Peyer's patch (tissue), 4 donors: ENCODE data around the gene OR13J1. TPM values are rescaled to one million over a fixed set of nuclear protein-coding genes. Genes with fewer than 3 reads are reported as not detected.
A peak's percentile ranks its signal among the peaks of the same experiment; 100 is the strongest.

Source experiments
- DNase-seq, 3 donors: peaks; one replicate each; pipeline ENCODE4 v3.0.0-alpha.2; 2017 to 2019
- H3K27ac ChIP-seq, 4 donors: fragments of 200-600 bp; sonication (generic); one replicate each; pipeline ENCODE4 v1.5.1; 2016 to 2019
- H3K27me3 ChIP-seq, 2 donors: fragments of 200-600 bp; sonication (generic); one replicate each; pipeline ENCODE4 v1.5.1; 2019
- H3K36me3 ChIP-seq, 3 donors: fragments of 200-600 bp; sonication (generic); one replicate each; pipeline ENCODE4 v1.5.1; 2016 to 2019
- H3K4me1 ChIP-seq, 4 donors: fragments of 200-600 bp; sonication (generic); one replicate each; pipeline ENCODE4 v1.5.1; 2016 to 2019
- H3K4me3 ChIP-seq, 4 donors: fragments of 200-600 bp; sonication (generic); 1 replicate in 3 of 4; 2 replicates in 1 of 4; pipeline ENCODE4 v1.5.1; 2016 to 2019; ENCODE audit warnings: mild to moderate bottlenecking in 1 of 4
- H3K9me3 ChIP-seq, 4 donors: fragments of 200-600 bp; sonication (generic); one replicate each; pipeline ENCODE4 v1.5.1; 2016 to 2019; ENCODE audit warnings: mild to moderate bottlenecking in 1 of 4
- POLR2A ChIP-seq, 2 donors: fragments of 450-650 bp; IDR thresholded peaks; one replicate each; pipeline ENCODE4 v1.5.1; 2017; ENCODE audit warnings: antibody characterized with exemption in 2 of 2, mild to moderate bottlenecking in 2 of 2, moderate library complexity in 2 of 2
- total RNA-seq, 4 donors: library from RNA; depleted of rRNA; stranded (reverse); fragments of >200 nt; gene quantifications; one replicate each; pipeline ENCODE4 v1.1.0, GENCODE V29; 2016
- TF ChIP-seq, protein P1 (sequence below), 6 experiments: fragments of 450-650 bp in 4 of 6; fragments of 200-600 bp in 2 of 6; sonication (generic) in 1 of 6; IDR thresholded peaks; one replicate each; pipeline ENCODE4 v1.5.1; 2017 to 2019; ENCODE audit warnings: antibody characterized with exemption in 6 of 6, mild to moderate bottlenecking in 3 of 6, moderate library complexity in 1 of 6

Gene OR13J1
- total RNA-seq, 4 donors from 2014 or later, result not detected

DNA sequence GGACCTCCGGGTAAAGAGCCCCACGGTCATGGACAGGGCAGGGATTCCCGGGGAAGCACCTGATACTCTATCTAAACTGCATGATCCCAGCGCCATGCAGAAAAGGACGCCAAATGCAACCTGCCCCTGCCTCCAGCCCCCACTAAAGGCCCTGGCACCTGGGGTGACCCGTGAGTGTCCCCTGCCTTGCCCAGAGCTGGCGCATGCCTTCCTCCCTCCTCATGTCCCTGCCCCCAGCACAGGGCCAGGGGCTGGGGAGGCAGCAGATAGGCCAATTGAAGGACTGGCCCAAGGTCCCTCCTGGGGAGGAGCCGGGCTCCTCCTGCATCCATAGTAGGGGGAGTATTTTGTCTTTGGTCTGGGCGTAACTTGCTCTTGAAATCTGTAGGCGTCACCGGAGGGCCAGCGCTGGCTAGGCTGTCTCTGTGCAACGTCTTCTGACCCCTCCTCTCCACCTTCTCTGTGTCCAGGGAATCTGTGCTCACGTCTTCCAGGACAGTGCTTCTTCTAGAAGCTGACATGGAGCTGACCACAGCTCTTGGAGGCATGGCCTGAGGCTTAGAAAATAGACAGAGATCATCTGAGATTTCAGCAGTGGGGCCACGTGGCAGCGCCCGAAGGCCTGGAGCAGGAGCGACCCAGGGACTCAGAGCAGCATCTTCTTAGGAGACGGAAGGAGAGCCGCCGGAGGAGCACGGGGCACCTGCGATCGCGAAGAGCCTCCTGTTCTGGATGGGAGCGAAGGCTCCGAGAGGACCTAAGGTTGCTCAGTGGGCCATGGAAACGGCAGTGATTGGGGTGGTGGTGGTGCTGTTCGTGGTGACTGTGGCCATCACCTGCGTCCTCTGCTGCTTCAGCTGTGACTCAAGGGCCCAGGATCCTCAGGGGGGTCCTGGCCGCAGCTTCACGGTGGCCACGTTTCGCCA lies 39.7 kb upstream of the OR13J1 start:
- TF ChIP-seq POLR2A (IDR thresholded peaks at IDR 0.05), result no peak
- Histone ChIP-seq H3K4me3 (no peak overlapping the region), H3K36me3 (no peaks in the 10 kb centered on the region), H3K27ac (peak overlapping the region; percentile 70 to 97 (median 90)), H3K4me1 (peaks cover 7 to 78% (median 32%) of the 10 kb centered on the region in 4 donors), H3K9me3 (no peaks in the 10 kb centered on the region), H3K27me3 (no peaks in the 10 kb centered on the region)
- no peak for DNase-seq

DNA sequence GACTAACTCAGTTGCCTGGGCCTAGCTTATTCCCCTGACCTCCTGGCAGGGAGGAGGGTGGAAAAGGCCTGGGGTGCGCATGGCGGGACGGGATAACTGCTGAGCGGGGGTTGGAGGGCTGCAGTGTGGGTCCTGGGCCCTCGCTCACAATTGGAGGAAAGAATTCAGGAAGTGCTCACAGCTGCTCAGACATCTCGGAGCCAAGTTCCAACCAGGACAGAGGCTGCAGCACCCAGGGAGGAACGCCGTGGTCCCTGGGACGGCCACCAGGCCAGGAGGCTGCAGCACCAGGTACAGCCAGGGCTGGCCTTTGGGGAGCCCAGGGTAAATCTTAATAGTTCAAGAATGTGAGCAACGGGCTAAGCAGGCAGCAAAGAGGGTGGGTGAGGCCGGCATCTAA lies 39.1 kb upstream of the OR13J1 start, which contains the start of gene SPAAR:
TSS of gene SPAAR (plus strand) at position 217 of the 400 bp plus-strand sequence. CDS start 974 bp downstream, outside the sequence.
- Histone ChIP-seq H3K9me3 (no peaks in the 10 kb centered on the region), H3K36me3 (no peaks in the 10 kb centered on the region), H3K27ac (peak within 1 kb of the TSS; percentile 70 to 97 (median 90)), H3K27me3 (no peaks in the 10 kb centered on the region), H3K4me3 (no peak within 1 kb of the TSS), H3K4me1 (peaks cover 7 to 78% (median 34%) of the 10 kb centered on the region in 4 donors)
- TF ChIP-seq, protein P1, sequence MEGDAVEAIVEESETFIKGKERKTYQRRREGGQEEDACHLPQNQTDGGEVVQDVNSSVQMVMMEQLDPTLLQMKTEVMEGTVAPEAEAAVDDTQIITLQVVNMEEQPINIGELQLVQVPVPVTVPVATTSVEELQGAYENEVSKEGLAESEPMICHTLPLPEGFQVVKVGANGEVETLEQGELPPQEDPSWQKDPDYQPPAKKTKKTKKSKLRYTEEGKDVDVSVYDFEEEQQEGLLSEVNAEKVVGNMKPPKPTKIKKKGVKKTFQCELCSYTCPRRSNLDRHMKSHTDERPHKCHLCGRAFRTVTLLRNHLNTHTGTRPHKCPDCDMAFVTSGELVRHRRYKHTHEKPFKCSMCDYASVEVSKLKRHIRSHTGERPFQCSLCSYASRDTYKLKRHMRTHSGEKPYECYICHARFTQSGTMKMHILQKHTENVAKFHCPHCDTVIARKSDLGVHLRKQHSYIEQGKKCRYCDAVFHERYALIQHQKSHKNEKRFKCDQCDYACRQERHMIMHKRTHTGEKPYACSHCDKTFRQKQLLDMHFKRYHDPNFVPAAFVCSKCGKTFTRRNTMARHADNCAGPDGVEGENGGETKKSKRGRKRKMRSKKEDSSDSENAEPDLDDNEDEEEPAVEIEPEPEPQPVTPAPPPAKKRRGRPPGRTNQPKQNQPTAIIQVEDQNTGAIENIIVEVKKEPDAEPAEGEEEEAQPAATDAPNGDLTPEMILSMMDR (IDR thresholded peaks at IDR 0.05), result no peak
- no peak for TF ChIP-seq POLR2A (IDR thresholded peaks at IDR 0.05)
- no peak for DNase-seq

DNA sequence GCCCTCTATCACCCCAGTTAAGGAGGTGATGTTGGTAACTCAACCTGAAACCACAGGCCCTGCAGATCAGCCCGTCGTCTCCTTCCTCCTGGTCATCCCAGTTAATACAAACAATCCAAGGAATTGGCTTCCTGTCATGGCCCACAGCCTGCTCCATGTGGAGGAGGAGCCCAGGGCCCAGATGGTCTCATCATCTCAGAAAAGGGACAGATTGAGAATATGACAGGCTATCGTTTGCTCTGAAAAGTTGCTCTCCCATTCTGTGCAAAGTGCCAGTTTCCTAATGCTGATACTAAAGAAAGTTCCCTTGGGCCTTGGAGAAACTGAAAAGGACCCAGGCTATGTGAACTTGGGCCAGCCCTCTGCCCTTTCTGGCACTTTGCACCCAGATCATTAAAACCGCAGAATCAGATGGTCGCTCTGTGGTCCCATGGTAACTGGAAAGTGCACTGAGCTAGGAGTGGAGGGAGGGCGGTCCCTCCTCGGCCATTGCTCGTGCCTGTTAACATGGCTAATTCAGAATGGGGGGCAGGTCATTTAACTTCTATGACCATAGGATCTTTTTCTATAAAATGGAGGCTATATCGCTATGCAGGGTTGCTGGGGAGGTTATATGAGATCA lies 38.4 kb upstream of the OR13J1 start:
- Histone ChIP-seq H3K9me3 (no peaks in the 10 kb centered on the region), H3K4me1 (peaks cover 7 to 82% (median 34%) of the 10 kb centered on the region in 4 donors), H3K27ac (peak overlapping the region; percentile 70 to 97 (median 90)), H3K27me3 (no peaks in the 10 kb centered on the region), H3K36me3 (no peaks in the 10 kb centered on the region), H3K4me3 (no peak overlapping the region)
- TF ChIP-seq, protein P1 (IDR thresholded peaks at IDR 0.05), result no peak
- TF ChIP-seq POLR2A (IDR thresholded peaks at IDR 0.05), result no peak
- DNase-seq, result no peak

DNA sequence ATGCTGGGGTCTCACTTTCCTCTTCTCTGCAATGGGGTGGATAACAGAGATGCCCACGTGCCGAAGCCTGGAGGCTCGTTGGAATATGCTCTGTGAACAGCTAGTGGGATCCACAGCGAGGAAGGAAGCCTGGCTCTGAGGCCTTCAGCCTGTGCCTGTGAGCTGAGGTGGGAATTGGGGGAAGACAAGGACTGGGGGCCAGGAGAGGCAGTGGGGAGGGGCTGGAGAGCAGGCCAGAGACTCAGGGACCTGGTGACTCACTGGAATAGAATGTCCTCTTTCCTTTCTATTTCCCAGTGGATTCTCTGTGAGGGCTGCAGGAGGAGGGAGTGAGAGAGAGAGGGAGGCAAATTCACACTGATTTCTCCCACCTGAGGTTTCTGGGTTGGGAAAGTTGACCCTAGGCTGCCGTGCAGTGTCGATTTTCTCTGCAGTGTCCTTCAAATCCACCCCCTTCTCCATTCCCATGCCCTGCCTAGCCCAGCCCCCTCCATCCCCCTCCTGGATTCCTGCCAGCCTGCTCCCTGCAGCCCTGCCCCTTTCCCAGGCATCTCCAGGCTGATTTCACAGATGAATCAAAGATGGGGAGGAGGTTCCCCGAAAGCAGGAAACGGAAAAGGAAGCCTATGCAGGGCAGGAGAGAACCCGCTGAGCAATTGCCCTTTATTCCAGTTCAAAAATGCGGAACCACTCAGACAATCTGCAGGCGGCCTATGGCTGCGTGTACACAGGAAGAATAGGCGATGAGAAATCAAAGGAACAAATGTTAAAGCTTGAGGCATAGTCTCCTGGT lies 37.7 kb upstream of the OR13J1 start:
- Histone ChIP-seq H3K36me3 (no peaks in the 10 kb centered on the region), H3K4me3 (peak overlapping the region in 2 of 4 donors; percentile 40 to 52), H3K4me1 (peaks cover 7 to 88% (median 34%) of the 10 kb centered on the region in 4 donors), H3K9me3 (no peaks in the 10 kb centered on the region), H3K27ac (peak overlapping the region; percentile 70 to 97 (median 90)), H3K27me3 (no peaks in the 10 kb centered on the region)
- peak in 2 of 3 donors; percentile 75 to 78 for DNase-seq
- TF ChIP-seq POLR2A (IDR thresholded peaks at IDR 0.05), result no peak
- TF ChIP-seq, protein P1 (IDR thresholded peaks at IDR 0.05), result no peak

DNA sequence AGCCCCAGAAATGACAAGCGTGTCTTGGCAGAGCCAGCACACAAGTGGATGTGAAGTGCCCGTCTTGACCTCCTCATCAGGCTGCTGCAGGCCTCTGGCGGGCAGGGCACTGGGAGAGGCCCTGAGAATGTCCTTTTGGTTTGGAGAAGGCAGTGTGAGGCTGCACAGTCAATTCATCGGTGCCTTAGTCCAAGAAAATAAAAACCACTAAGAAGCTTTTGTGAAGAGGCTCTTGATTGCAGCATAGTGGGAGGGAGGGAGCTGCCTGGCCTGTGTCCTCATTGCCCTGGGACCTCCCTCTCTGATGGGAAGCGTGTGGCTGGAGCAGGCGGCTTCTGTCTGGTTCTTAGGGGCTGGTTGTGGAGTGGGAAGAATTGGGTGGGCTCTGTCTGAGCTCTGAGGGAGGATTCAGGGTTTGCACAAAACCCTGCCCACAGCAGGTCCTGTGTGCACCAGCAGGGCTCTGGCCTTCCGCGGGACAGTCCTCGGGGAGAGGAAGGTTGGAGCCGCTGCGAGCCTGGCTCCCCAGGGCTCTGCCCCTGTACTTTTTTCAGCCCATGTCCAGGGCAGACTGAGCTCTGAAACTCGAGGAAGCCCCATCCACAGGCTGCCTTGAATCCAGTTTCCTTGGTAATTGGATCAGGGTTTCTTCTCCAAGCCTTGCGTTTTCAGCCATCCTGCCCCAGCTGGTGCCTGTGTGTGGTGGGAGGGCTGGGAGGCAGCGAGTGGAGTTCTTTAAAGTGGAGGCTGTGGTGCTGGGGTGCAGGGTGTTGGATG lies 36.9 kb upstream of the OR13J1 start:
- peak; percentile 30 to 54 for TF ChIP-seq POLR2A (IDR thresholded peaks at IDR 0.05)
- TF ChIP-seq, protein P1 (IDR thresholded peaks at IDR 0.05), result no peak
- Histone ChIP-seq H3K36me3 (no peaks in the 10 kb centered on the region), H3K4me3 (peak overlapping the region in 2 of 4 donors; percentile 40 to 52), H3K27ac (peak overlapping the region; percentile 70 to 97 (median 90)), H3K4me1 (peaks cover 7 to 88% (median 34%) of the 10 kb centered on the region in 4 donors), H3K9me3 (no peaks in the 10 kb centered on the region), H3K27me3 (no peaks in the 10 kb centered on the region)
- DNase-seq, result peak in 2 of 3 donors; percentile 65 to 70
